Stimulated activated CD4-positive, alpha-beta T cell treated with anti-CD3 and anti-CD28 coated beads, TNF-alpha, amount 100 ng/mL, for 4 hours (primary cell): ENCODE results near the gene ADAM15.

ENCODE experiments used
- DNase-seq, 3 experiments: peaks; one replicate each; pipeline ENCODE4 v3.0.0-alpha.2; 2020; ENCODE audit warnings: low read depth in 3 of 3

The ADAM15 gene

GRCh38 chr1:155049651-155050559 is 1.2 kb upstream of the ADAM15 start:
- DNase-seq = no peak

GRCh38 chr1:155051342-155051776 is 243 bp downstream of the ADAM15 start:
- no peak for DNase-seq

- peak in 2 of 3 experiments; percentile 20 to 34 for DNase-seq
Observed at GRCh38 chr1:155051777-155052398, 772 bp downstream of the ADAM15 start.

GRCh38 chr1:155052439-155053395 is 1.6 kb downstream of the ADAM15 start:
- DNase-seq = no peak

GRCh38 chr1:155053531-155054105 is 2.5 kb downstream of the ADAM15 start:
- DNase-seq = no peak

GRCh38 chr1:155057104-155057503 is 6.0 kb downstream of the ADAM15 start:
- DNase-seq = no peak

- no peak for DNase-seq
Observed at GRCh38 chr1:155057788-155058211, 6.7 kb downstream of the ADAM15 start.

- DNase-seq = no peak
Observed at GRCh38 chr1:155060736-155061135, 9.6 kb downstream of the ADAM15 start.

GRCh38 chr1:155061381-155062150 is 10.4 kb downstream of the ADAM15 start:
- DNase-seq = peak; percentile 87 to 96 (median 91)

GRCh38 chr1:155062151-155062686 is 11.1 kb downstream of the ADAM15 start:
- DNase-seq = no peak

- peak in 2 of 3 experiments; percentile 56 to 67 for DNase-seq
Observed at GRCh38 chr1:155062702-155063411, 11.7 kb downstream of the ADAM15 start.

GRCh38 chr1:155063550-155064110 is 12.5 kb downstream of the ADAM15 start, which contains the start of gene EFNA4:
Gene EFNA4, plus strand, starts transcription at chr1:155063740. Its CDS starts 84 bp downstream, at chr1:155063824.
- DNase-seq = peak; percentile 58 to 73 (median 69)

- no peak for DNase-seq
Observed at GRCh38 chr1:155064111-155064831, 13.2 kb downstream of the ADAM15 start.

GRCh38 chr1:155064832-155065429 is 13.8 kb downstream of the ADAM15 start:
- DNase-seq = no peak

- DNase-seq = no peak
Observed at GRCh38 chr1:155066777-155067176, 15.7 kb downstream of the ADAM15 start.

GRCh38 chr1:155068599-155068998 is 17.5 kb downstream of the ADAM15 start:
- DNase-seq = no peak

GRCh38 chr1:155069551-155070157 is 18.5 kb downstream of the ADAM15 start:
- no peak for DNase-seq

GRCh38 chr1:155070158-155070621 is 19.1 kb downstream of the ADAM15 start:
- no peak for DNase-seq
